ENCODE results near the gene HEPACAM.

DNA sequence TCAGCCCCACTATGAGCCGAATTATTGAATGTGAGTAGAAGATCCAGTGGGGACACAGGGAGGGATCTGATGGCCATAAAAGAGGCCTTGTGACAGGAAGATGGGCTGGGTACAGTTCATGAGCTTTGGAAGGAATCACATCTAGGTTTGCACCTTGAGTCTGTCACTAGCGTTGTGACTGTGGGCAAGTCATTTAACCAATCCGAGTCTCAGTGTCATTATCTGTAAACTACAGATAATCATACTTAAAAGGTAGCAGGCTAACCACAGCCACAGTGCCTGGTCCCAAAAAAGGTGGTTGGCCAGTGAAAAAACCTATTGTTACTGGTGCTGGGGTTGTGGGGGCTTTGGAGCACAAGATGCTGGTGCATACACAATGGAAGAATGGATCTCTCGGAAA, 13.0 kb downstream of the HEPACAM start:
- TF ChIP-seq POLR2A (IDR thresholded peaks at IDR 0.05) (no peak), CTCF (IDR thresholded peaks at IDR 0.05) (no peak)
